Fibroblast of mammary gland (primary cell): Measurements from ENCODE around the gene CLECL1.

Experiments
- DNase-seq: peaks from one replicate; pipeline ENCODE4 v3.0.0-alpha.2; 2010; ENCODE audit warnings: low read depth
- H3K4me3 ChIP-seq: 2 replicates; pipeline ENCODE4 v1.5.1; 2011; ENCODE audit warnings: low read depth, mild to moderate bottlenecking, low read length, moderate library complexity; ENCODE audit not compliant: control insufficient read depth
- CTCF ChIP-seq: conservative IDR thresholded peaks from 2 replicates; pipeline ENCODE4 v1.5.1; 2011; ENCODE audit warnings: low read depth, low read length, inconsistent platforms; ENCODE audit not compliant: control insufficient read depth, insufficient read depth

The CLECL1 gene

GRCh38 chr12:9674226-9674590 lies 58.7 kb downstream of the CLECL1 start:
- H3K4me3 ChIP-seq: no peak overlapping the region
- DNase-seq: no peak
- TF ChIP-seq CTCF: no peak

GRCh38 chr12:9673404-9674225 lies 59.3 kb downstream of the CLECL1 start:
- no peak overlapping the region for H3K4me3 ChIP-seq
- no peak for TF ChIP-seq CTCF
- peak; percentile 93 for DNase-seq
